K562 (cell line): ENCODE results near the gene TRAPPC1. TPM values are rescaled to one million over a fixed set of nuclear protein-coding genes. Genes with fewer than 3 reads are reported as not detected.
A peak's percentile ranks its signal among the peaks of the same experiment; 100 is the strongest.

ENCODE experiments used
- ATAC-seq: fragments of 200-7000 bp; cut with Tn5 transposase; 3 replicates; pipeline ENCODE4 v1.9.1; 2020; ENCODE audit warnings: moderate library complexity
- BruUV-seq: library from RNA; stranded (reverse); fragments of 400-500 nt; replicated peaks from 2 replicates; lab custom pipeline; 2021; lab: Mats Ljungman, UMichigan
- CTCF ChIA-PET: fragments of 300-600 bp; formaldehyde crosslinking; extraction: SDS; loops from one replicate; lab custom pipeline; 2021; ENCODE audit warnings: low intra/inter-chr PET ratio; lab: Yijun Ruan, JAX
- POLR2A ChIA-PET: fragments of 300-600, 350-650 bp; sonication (Branson Sonifier 250); formaldehyde crosslinking; extraction: SDS; loops from one replicate; lab custom pipeline; 2021; ENCODE audit warnings: antibody characterized with exemption, inconsistent platforms; lab: Yijun Ruan, JAX
- DNase-seq, 4 experiments: peaks; one replicate each; pipeline versions ENCODE4 v3.0.0 to v3.0.0-alpha.2; 2011 to 2018; ENCODE audit warnings: low spot score in 3 of 4, mixed read lengths in 3 of 4; ENCODE audit errors: extremely low read depth in 1 of 4
- FAIRE-seq: peaks from 2 replicates; lab custom pipeline; 2011; peaks lifted over from hg19 to GRCh38; lab: Jason Lieb, UNC
- H2AFZ ChIP-seq: 2 replicates; pipeline ENCODE4 v1.6.0; 2011; ENCODE audit warnings: low read depth, low read length, control low read depth, inconsistent platforms
- H3K27ac ChIP-seq: fragments of 200-600 bp; 3 replicates; pipeline ENCODE4 v1.8.0; 2011; ENCODE audit warnings: low read depth, mild to moderate bottlenecking, control low read depth, inconsistent platforms, low read length, moderate library complexity, mixed read lengths; ENCODE audit errors: extremely low read depth
- H3K27me3 ChIP-seq, 2 experiments: fragments of 300-600 bp in 1 of 2; 2 replicates in 1 of 2; 3 replicates in 1 of 2; pipeline versions ENCODE4 v1.6.0 to v1.8.0; 2011; ENCODE audit warnings: inconsistent platforms in 2 of 2, low read length in 2 of 2, mild to moderate bottlenecking in 1 of 2, mixed read lengths in 1 of 2, moderate library complexity in 1 of 2; ENCODE audit not compliant: control insufficient read depth in 2 of 2, insufficient read depth in 2 of 2
- H3K36me3 ChIP-seq: fragments of 300-600 bp; 3 replicates; pipeline ENCODE4 v1.8.0; 2011; ENCODE audit warnings: mild to moderate bottlenecking, low read length, inconsistent platforms; ENCODE audit not compliant: control insufficient read depth, insufficient read depth
- H3K4me1 ChIP-seq, 2 experiments: fragments of 200-600 bp in 1 of 2; replicated peaks in 1 of 2; 2 replicates in 1 of 2; 3 replicates in 1 of 2; pipeline versions ENCODE4 v1.5.1 to v1.8.0; 2011; ENCODE audit warnings: inconsistent platforms in 2 of 2, low read length in 2 of 2, mild to moderate bottlenecking in 1 of 2, mixed read lengths in 1 of 2, moderate library complexity in 1 of 2; ENCODE audit not compliant: control insufficient read depth in 2 of 2, insufficient read depth in 2 of 2
- H3K4me2 ChIP-seq: 2 replicates; pipeline ENCODE4 v1.6.1; 2011; ENCODE audit warnings: low read length, control low read depth, inconsistent platforms, mixed read lengths; ENCODE audit not compliant: insufficient read depth
- H3K4me3 ChIP-seq: fragments of 200-600 bp; sonication (generic), shearing (Covaris generic); 2 replicates; pipeline ENCODE4 v1.5.1; 2016; ENCODE audit warnings: control low read depth, inconsistent platforms
- H3K79me2 ChIP-seq: fragments of 200-600 bp; 3 replicates; pipeline ENCODE4 v1.8.0; 2011; ENCODE audit warnings: low read length, inconsistent platforms; ENCODE audit not compliant: control insufficient read depth, insufficient read depth
- H3K9ac ChIP-seq, 2 experiments: 2 replicates each; pipeline versions ENCODE4 v1.6.0 to v1.6.1; 2011; ENCODE audit warnings: low read depth in 2 of 2, low read length in 2 of 2, control low read depth in 1 of 2, inconsistent platforms in 1 of 2, mild to moderate bottlenecking in 1 of 2, mixed read lengths in 1 of 2; ENCODE audit not compliant: insufficient read depth in 1 of 2
- H3K9me1 ChIP-seq: one replicate; pipeline ENCODE4 v1.6.0; 2011; ENCODE audit warnings: inconsistent platforms, mild to moderate bottlenecking, low read length, moderate library complexity; ENCODE audit not compliant: control insufficient read depth, insufficient read depth
- H3K9me3 ChIP-seq: replicated peaks from 2 replicates; pipeline ENCODE4 v1.5.1; 2011; ENCODE audit warnings: low read depth, low read length, inconsistent platforms; ENCODE audit not compliant: control insufficient read depth, insufficient read depth
- H4K20me1 ChIP-seq: replicated peaks from 2 replicates; pipeline ENCODE4 v1.6.1; 2011; ENCODE audit warnings: low read length, inconsistent platforms, mixed read lengths; ENCODE audit not compliant: control insufficient read depth, insufficient read depth
- CBX5 ChIP-seq: IDR thresholded peaks from 2 replicates; pipeline ENCODE4 v1.6.1; 2014; ENCODE audit warnings: low read depth, borderline replicate concordance
- CUX1 ChIP-seq: fragments of 200-800 bp; sonication (Bioruptor generic); IDR thresholded peaks from 2 replicates; pipeline ENCODE4 v1.6.1; 2016; ENCODE audit warnings: missing genetic modification characterization, missing compliant biosample characterization
- TGIF2 ChIP-seq: sonication (generic); formaldehyde crosslinking; IDR thresholded peaks from 2 replicates; pipeline ENCODE4 v1.8.1; 2022; ENCODE audit warnings: mild to moderate bottlenecking, missing genetic modification reagents, moderate library complexity
- WHSC1 ChIP-seq: IDR thresholded peaks from one replicate; pipeline ENCODE4 v1.6.1; 2012; ENCODE audit warnings: low read length, control low read depth, inconsistent platforms
- ZNF184 ChIP-seq: sonication (generic); formaldehyde crosslinking; IDR thresholded peaks from 2 replicates; pipeline ENCODE4 v1.5.0; 2020; ENCODE audit warnings: missing genetic modification reagents
- ZNF431 ChIP-seq: sonication (generic); formaldehyde crosslinking; IDR thresholded peaks from 2 replicates; pipeline ENCODE4 v1.8.0; 2022; ENCODE audit warnings: mild to moderate bottlenecking, missing genetic modification reagents
- ZNF780A ChIP-seq: fragments of 250-450 bp; sonication (Bioruptor Pico); IDR thresholded peaks from 2 replicates; pipeline ENCODE4 v1.5.0; 2021; ENCODE audit warnings: mild to moderate bottlenecking
- WGBS: fragments of 100-300 bp; shearing (Covaris generic); methylation state at CpG from one replicate; pipeline ENCODE4 v1.1.6; 2016; ENCODE audit warnings: low coverage, mixed read lengths; ENCODE audit not compliant: insufficient coverage; ENCODE audit errors: missing lambda C conversion rate; 5-methylcytosine and 5-hydroxymethylcytosine counted together
- in situ Hi-C: fragments of 300-500 bp; cut with MboI; formaldehyde crosslinking; loops from 4 replicates; pipeline ENCODE4 v1.15.0; 2018; ENCODE audit warnings: inconsistent platforms, mixed read lengths
- intact Hi-C: fragments of 100-400 bp; cut with micrococcal nuclease; formaldehyde crosslinking; loops from 2 replicates; pipeline ENCODE4 v1.14.2; 2022
- polyA plus RNA-seq, 8 experiments: library from polyadenylated mRNA; depleted of rRNA in 4 of 8; stranded (reverse) in 5 of 8; unstranded in 3 of 8; fragments of >200 nt; fragmentation: Nextera tagmentation in 2 of 8; fragmentation: Illumina TruSeq in 1 of 8; extraction: Ambion mirVana in 2 of 8; extraction: Trizol in 1 of 8; gene quantifications; 2 replicates each; pipeline versions ENCODE4 v1.2.1 to v1.2.3, GENCODE V29; 2011 to 2014; ENCODE audit warnings: inconsistent platforms in 1 of 8, missing spikeins in 1 of 8
- total RNA-seq, 7 experiments: library from RNA; depleted of rRNA in 6 of 7; stranded (reverse); fragments of >200 nt in 6 of 7; fragmentation: Illumina TruSeq in 2 of 7; extraction: Trizol in 2 of 7; gene quantifications; 2 replicates each; pipeline versions ENCODE4 v1.2.1 to v1.2.3, GENCODE V29; 2011 to 2021; ENCODE audit warnings: low replicate concordance in 1 of 7

The TRAPPC1 gene
- total and polyA plus RNA-seq, 9 of the 15 experiments (the other 6 are each of a cell fraction or from before 2014, with no cell fraction given), result 11.7 to 82.8 (median 36.2) TPM

GRCh38 chr17:7882629-7883028, 49.1 kb downstream of the TRAPPC1 start (continued):
- TF ChIP-seq CUX1 (CRISPR knock-in tag) (no peak), ZNF184 (CRISPR knock-in tag) (no peak), ZNF431 (CRISPR knock-in tag) (no peak), TGIF2 (CRISPR knock-in tag) (no peak)

- Histone ChIP-seq H3K4me2 (peak overlapping the region; percentile 55), H4K20me1 (no peaks in the 10 kb centered on the region), H3K36me3 (peaks cover 34% of the 10 kb centered on the region; the same call in 2 of the 3 replicates), H3K9me3 (no peaks in the 10 kb centered on the region), H3K27ac (no peak overlapping the region; the same call in 2 of the 3 replicates), H3K9ac (peak overlapping the region in 1 of 2 experiments; percentile 43; a peak in 2 of 4 replicates), H3K27me3 (no peaks in the 10 kb centered on the region), H3K79me2 (peaks cover 39% of the 10 kb centered on the region), H3K4me1 (peaks cover 20 to 31% of the 10 kb centered on the region in 2 experiments), H3K4me3 (no peak overlapping the region), H3K9me1 (no peaks in the 10 kb centered on the region), H2AFZ (no peak overlapping the region)
- ChIA-PET CTCF (no interaction called here), POLR2A (interaction anchor here (1.2 to 2.1 kb wide), 2 partner anchors 8 to 39 kb away, joined by 5 to 13 read pairs; no protein-coding TSS in a partner anchor)
- no TSS peak for BruUV-seq
- FAIRE-seq, result peak; percentile 46
- whole genome bisulfite sequencing, result 59% methylated on average over 4 of the region's 7 CpGs
- in situ Hi-C loops, result no loop called here
- DNase-seq, result no peak
- ATAC-seq, result no peak
- intact Hi-C loops, result no loop called here
- no peak for TF ChIP-seq ZNF780A (CRISPR knock-in tag)
- TF ChIP-seq CBX5, result no peak
- no peak for TF ChIP-seq WHSC1
These were observed 49.7 kb downstream of the TRAPPC1 start for GRCh38 chr17:7882068-7882467.
